CD4-positive, CD25-positive, alpha-beta regulatory T cell (primary cell): ENCODE measurements around the gene BDNF. TPM values are rescaled to one million over a fixed set of nuclear protein-coding genes. Genes with fewer than 3 reads are reported as not detected.

Experiments used
- ATAC-seq, 2 donors: fragments of 150-1000 bp; cut with Tn5 transposase; one replicate each; pipeline ENCODE4 v1.10.0; 2021; ENCODE audit warnings: low read depth in 2 of 2, moderate number of reproducible peaks in 2 of 2, moderate library complexity in 1 of 2
- DNase-seq, 3 donors: peaks; one replicate each; pipeline versions ENCODE4 v3.0.0 to v3.0.0-alpha.2; 2012 to 2022; ENCODE audit warnings: mixed read lengths in 1 of 3
- H3K27ac ChIP-seq: one replicate; pipeline ENCODE4 v1.7.0; 2013; ENCODE audit warnings: mild to moderate bottlenecking, low read length; ENCODE audit not compliant: insufficient read depth, poor library complexity, severe bottlenecking
- H3K27me3 ChIP-seq: one replicate; pipeline ENCODE4 v1.7.0; 2013; ENCODE audit warnings: low read length; ENCODE audit not compliant: control insufficient read depth, insufficient read depth
- H3K36me3 ChIP-seq: one replicate; pipeline ENCODE4 v1.7.0; 2013; ENCODE audit warnings: mild to moderate bottlenecking, low read length, moderate library complexity; ENCODE audit not compliant: control insufficient read depth, insufficient read depth
- H3K4me1 ChIP-seq: 2 replicates; pipeline ENCODE4 v1.7.0; 2013; ENCODE audit warnings: mild to moderate bottlenecking, low read length; ENCODE audit not compliant: insufficient read depth, control insufficient read depth, poor library complexity, severe bottlenecking
- H3K4me3 ChIP-seq: one replicate; pipeline ENCODE4 v1.7.0; 2013; ENCODE audit warnings: low read depth, mild to moderate bottlenecking, low read length, moderate library complexity
- H3K9me3 ChIP-seq, 2 experiments: 1 replicate in 1 of 2; 2 replicates in 1 of 2; pipeline ENCODE4 v1.7.0; 2013; ENCODE audit warnings: low read length in 2 of 2, mild to moderate bottlenecking in 1 of 2, moderate library complexity in 1 of 2; ENCODE audit not compliant: control insufficient read depth in 2 of 2
- H3K27ac Mint-ChIP-seq, 3 donors: one replicate each; pipeline ENCODE4 v1.8.0; 2020 to 2022; ENCODE audit warnings: mild to moderate bottlenecking in 3 of 3, mixed read lengths in 3 of 3, moderate library complexity in 2 of 3
- H3K27me3 Mint-ChIP-seq: one replicate; pipeline ENCODE4 v1.8.0; 2022; ENCODE audit warnings: mild to moderate bottlenecking, mixed read lengths
- H3K36me3 Mint-ChIP-seq: one replicate; pipeline ENCODE4 v1.8.0; 2020; ENCODE audit warnings: mixed read lengths
- H3K4me1 Mint-ChIP-seq, 4 donors: one replicate each; pipeline ENCODE4 v1.8.0; 2020 to 2022; ENCODE audit warnings: mixed read lengths in 4 of 4, mild to moderate bottlenecking in 1 of 4
- H3K4me3 Mint-ChIP-seq, 4 donors: one replicate each; pipeline ENCODE4 v1.8.0; 2020 to 2022; ENCODE audit warnings: mild to moderate bottlenecking in 4 of 4, mixed read lengths in 4 of 4, moderate library complexity in 3 of 4
- H3K9me3 Mint-ChIP-seq, 7 donors: one replicate each; pipeline ENCODE4 v1.8.0; 2020 to 2022; ENCODE audit warnings: mixed read lengths in 7 of 7, mild to moderate bottlenecking in 3 of 7, moderate library complexity in 2 of 7
- polyA plus RNA-seq, 4 donors: library from polyadenylated mRNA; unstranded; fragments of 300-500 nt; fragmentation: Illumina TruSeq; gene quantifications; one replicate each; pipeline ENCODE4 v1.2.3, GENCODE V29; 2021
- total RNA-seq: library from RNA; stranded (reverse); gene quantifications from one replicate; pipeline ENCODE4 v1.2.3, GENCODE V29; 2022

Gene BDNF
- total and polyA plus RNA-seq, 5 donors from 2014 or later, result not detected

- Histone ChIP-seq H3K9me3 (no peaks in the 10 kb centered on the region), H3K27ac (no peak overlapping the region), H3K36me3 (no peaks in the 10 kb centered on the region), H3K4me1 (no peaks in the 10 kb centered on the region), H3K4me3 (no peak overlapping the region), H3K27me3 (no peaks in the 10 kb centered on the region)
- H3K27ac Mint-ChIP-seq, result no peak overlapping the region
- no peak for ATAC-seq
- H3K9me3 Mint-ChIP-seq, result peaks cover 0 to 3% (median 0%) of the 10 kb centered on the region in 7 donors
- H3K4me1 Mint-ChIP-seq, result no peaks in the 10 kb centered on the region
- no peak for DNase-seq
- H3K27me3 Mint-ChIP-seq, result no peaks in the 10 kb centered on the region
- H3K4me3 Mint-ChIP-seq, result no peak overlapping the region
- no peaks in the 10 kb centered on the region for H3K36me3 Mint-ChIP-seq
These were observed 88.3 kb downstream of the BDNF start for GRCh38 chr11:27611947-27612455.

- H3K27me3 Mint-ChIP-seq, result no peaks in the 10 kb centered on the region
- Histone ChIP-seq H3K4me1 (no peaks in the 10 kb centered on the region), H3K36me3 (no peaks in the 10 kb centered on the region), H3K9me3 (no peaks in the 10 kb centered on the region), H3K4me3 (no peak overlapping the region), H3K27ac (no peak overlapping the region), H3K27me3 (no peaks in the 10 kb centered on the region)
- no peak overlapping the region for H3K4me3 Mint-ChIP-seq
- no peak overlapping the region for H3K27ac Mint-ChIP-seq
- peaks cover 0 to 2% (median 0%) of the 10 kb centered on the region in 7 donors for H3K9me3 Mint-ChIP-seq
- no peaks in the 10 kb centered on the region for H3K36me3 Mint-ChIP-seq
- ATAC-seq, result no peak
- DNase-seq, result no peak
- no peaks in the 10 kb centered on the region for H3K4me1 Mint-ChIP-seq
These were observed 88.9 kb downstream of the BDNF start for GRCh38 chr11:27611390-27611789.

- H3K36me3 ChIP-seq, result no peaks in the 10 kb centered on the region
- Mint-ChIP-seq H3K4me1 (no peaks in the 10 kb centered on the region), H3K27me3 (no peaks in the 10 kb centered on the region), H3K9me3 (peaks cover 0 to 1% (median 0%) of the 10 kb centered on the region in 7 donors), H3K4me3 (no peak overlapping the region), H3K27ac (no peak overlapping the region), H3K36me3 (no peaks in the 10 kb centered on the region)
- H3K27me3 ChIP-seq, result peaks cover 2% of the 10 kb centered on the region
- no peaks in the 10 kb centered on the region for H3K9me3 ChIP-seq
- H3K27ac ChIP-seq, result no peak overlapping the region
- H3K4me3 ChIP-seq, result no peak overlapping the region
- DNase-seq, result no peak
- H3K4me1 ChIP-seq, result no peaks in the 10 kb centered on the region
- ATAC-seq, result no peak
These were observed 89.3 kb downstream of the BDNF start for GRCh38 chr11:27610946-27611345.

GRCh38 chr11:27610280-27610679 is 90.0 kb downstream of the BDNF start:
- Mint-ChIP-seq H3K4me1 (no peaks in the 10 kb centered on the region), H3K4me3 (no peak overlapping the region), H3K27ac (no peak overlapping the region)

GRCh38 chr11:27608951-27609350 is 91.3 kb downstream of the BDNF start:
- peaks cover 0 to 1% (median 0%) of the 10 kb centered on the region in 7 donors for H3K9me3 Mint-ChIP-seq
- H3K4me3 Mint-ChIP-seq, result no peak overlapping the region

More at GRCh38 chr11:27610280-27610679, 90.0 kb downstream of the BDNF start:
- DNase-seq (no peak), ATAC-seq (no peak)
- no peak overlapping the region for H3K27ac ChIP-seq
- no peaks in the 10 kb centered on the region for H3K4me1 ChIP-seq
- H3K36me3 Mint-ChIP-seq, result no peaks in the 10 kb centered on the region
- H3K9me3 ChIP-seq, result no peaks in the 10 kb centered on the region
- H3K27me3 Mint-ChIP-seq, result no peaks in the 10 kb centered on the region
- peaks cover 2% of the 10 kb centered on the region for H3K27me3 ChIP-seq
- peaks cover 0 to 1% (median 0%) of the 10 kb centered on the region in 7 donors for H3K9me3 Mint-ChIP-seq
- no peaks in the 10 kb centered on the region for H3K36me3 ChIP-seq
- H3K4me3 ChIP-seq, result no peak overlapping the region

GRCh38 chr11:27605422-27605821 is 94.8 kb downstream of the BDNF start:
- no peak overlapping the region for H3K4me3 Mint-ChIP-seq
- Histone ChIP-seq H3K27ac (no peak overlapping the region), H3K27me3 (peaks cover 2% of the 10 kb centered on the region), H3K36me3 (no peaks in the 10 kb centered on the region), H3K4me3 (no peak overlapping the region), H3K9me3 (no peaks in the 10 kb centered on the region), H3K4me1 (no peaks in the 10 kb centered on the region)
- ATAC-seq (no peak), DNase-seq (no peak)
- H3K27me3 Mint-ChIP-seq, result no peaks in the 10 kb centered on the region
- H3K4me1 Mint-ChIP-seq, result no peaks in the 10 kb centered on the region
- no peaks in the 10 kb centered on the region for H3K36me3 Mint-ChIP-seq
- H3K27ac Mint-ChIP-seq, result no peak overlapping the region
- no peaks in the 10 kb centered on the region for H3K9me3 Mint-ChIP-seq

More at GRCh38 chr11:27608951-27609350, 91.3 kb downstream of the BDNF start:
- H3K4me1 Mint-ChIP-seq, result no peaks in the 10 kb centered on the region
- no peaks in the 10 kb centered on the region for H3K27me3 Mint-ChIP-seq
- H3K27ac ChIP-seq, result no peak overlapping the region
- no peaks in the 10 kb centered on the region for H3K36me3 ChIP-seq
- no peak overlapping the region for H3K4me3 ChIP-seq
- H3K36me3 Mint-ChIP-seq, result no peaks in the 10 kb centered on the region
- no peaks in the 10 kb centered on the region for H3K9me3 ChIP-seq
- H3K27ac Mint-ChIP-seq, result no peak overlapping the region
- no peak for DNase-seq
- H3K27me3 ChIP-seq, result peaks cover 2% of the 10 kb centered on the region
- H3K4me1 ChIP-seq, result no peaks in the 10 kb centered on the region
- no peak for ATAC-seq

Other genes starting within 250 kb of the BDNF start
- 2.7 TPM for gene LGR4, start 227.7 kb downstream of the BDNF start, total RNA-seq
- under 1 TPM in 3 of 4 donors, not detected in 1; 0.27 to 0.60 (median 0.30) TPM for gene LGR4, start 227.7 kb downstream of the BDNF start, polyA plus RNA-seq
- 20.3 TPM for gene LIN7C, start 193.7 kb downstream of the BDNF start, total RNA-seq
- gene LIN7C, start 193.7 kb downstream of the BDNF start, polyA plus RNA-seq, result 10 to 100 TPM; 10.3 to 15.6 (median 12.1) TPM